ENCODE results near the gene GAS6. TPM values are rescaled to one million over a fixed set of nuclear protein-coding genes. Genes with fewer than 3 reads are reported as not detected.
A peak's percentile ranks its signal among the peaks of the same experiment; 100 is the strongest.

Gene GAS6
- total and polyA plus RNA-seq, 9 of the 15 experiments (the other 6 are each of a cell fraction or from before 2014, with no cell fraction given): 0.14 to 9.7 (median 4.7) TPM; not detected in 1

DNA sequence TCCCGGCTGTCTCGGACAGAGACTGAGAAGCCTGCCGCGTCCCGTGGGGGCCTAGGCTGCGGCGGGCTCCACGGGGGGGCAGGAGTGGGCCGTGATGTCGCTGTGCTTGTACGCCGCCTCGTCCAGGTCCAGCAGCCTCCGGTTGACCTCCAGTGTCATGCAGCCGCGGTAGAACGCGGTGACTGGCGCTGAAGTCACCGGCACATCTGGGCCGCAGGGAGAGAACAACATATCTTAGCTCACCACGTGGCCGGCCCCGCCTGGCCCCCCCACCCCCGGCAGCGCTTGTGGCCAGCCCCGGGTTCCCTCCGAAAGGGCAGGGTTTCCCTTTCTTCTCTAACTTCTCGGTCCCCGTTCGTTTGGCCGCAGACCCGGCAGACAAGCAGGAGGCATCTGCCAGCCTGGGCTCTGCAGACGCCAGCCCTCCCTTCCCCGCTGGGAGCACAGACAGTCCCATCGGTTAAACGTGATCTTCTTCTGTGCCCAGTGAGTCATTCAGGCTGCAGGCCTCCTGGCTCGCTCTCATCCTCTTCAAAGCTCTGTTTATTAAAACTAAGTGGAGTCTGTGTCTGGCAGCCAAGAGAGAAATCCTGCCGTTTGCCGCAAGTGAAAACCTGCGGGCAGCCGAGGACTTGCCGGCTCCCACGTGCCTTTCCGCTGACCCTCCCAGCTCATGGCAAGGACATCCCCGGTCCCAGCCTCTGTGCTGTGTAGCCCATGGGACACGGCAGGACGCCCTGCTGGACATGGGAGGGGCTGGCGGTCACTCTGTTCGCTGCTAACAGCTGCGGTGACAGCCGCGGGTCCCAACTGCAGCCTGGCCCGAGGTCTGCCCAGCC, 42.8 kb downstream of the GAS6 start (continued):
- TF ChIP-seq, protein P1, sequence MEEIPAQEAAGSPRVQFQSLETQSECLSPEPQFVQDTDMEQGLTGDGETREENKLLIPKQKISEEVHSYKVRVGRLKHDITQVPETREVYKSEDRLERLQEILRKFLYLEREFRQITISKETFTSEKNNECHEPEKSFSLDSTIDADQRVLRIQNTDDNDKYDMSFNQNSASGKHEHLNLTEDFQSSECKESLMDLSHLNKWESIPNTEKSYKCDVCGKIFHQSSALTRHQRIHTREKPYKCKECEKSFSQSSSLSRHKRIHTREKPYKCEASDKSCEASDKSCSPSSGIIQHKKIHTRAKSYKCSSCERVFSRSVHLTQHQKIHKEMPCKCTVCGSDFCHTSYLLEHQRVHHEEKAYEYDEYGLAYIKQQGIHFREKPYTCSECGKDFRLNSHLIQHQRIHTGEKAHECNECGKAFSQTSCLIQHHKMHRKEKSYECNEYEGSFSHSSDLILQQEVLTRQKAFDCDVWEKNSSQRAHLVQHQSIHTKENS (CRISPR knock-in tag; IDR thresholded peaks at IDR 0.05): no peak
- TF ChIP-seq NR2C1 (IDR thresholded peaks at IDR 0.05): no peak
- 0 out of 2 replicates have a peak, but pooled peaks have one; percentile 18 for TF ChIP-seq NR2C1 (tag; IDR thresholded peaks at IDR 0.05)
- peak; percentile 22; the same call in 1 of the 2 replicates for TF ChIP-seq CBFA2T3 (IDR thresholded peaks at IDR 0.05)
- TF ChIP-seq FUS (optimal IDR thresholded peaks at IDR 0.05; ENCODE audit: low read depth, low read length): no peak
- no peak for TF ChIP-seq ELF4 (CRISPR knock-in tag; IDR thresholded peaks at IDR 0.05)
- no peak for TF ChIP-seq ILF3 (IDR thresholded peaks at IDR 0.05; ENCODE audit: borderline replicate concordance)
- TF ChIP-seq, protein P2, sequence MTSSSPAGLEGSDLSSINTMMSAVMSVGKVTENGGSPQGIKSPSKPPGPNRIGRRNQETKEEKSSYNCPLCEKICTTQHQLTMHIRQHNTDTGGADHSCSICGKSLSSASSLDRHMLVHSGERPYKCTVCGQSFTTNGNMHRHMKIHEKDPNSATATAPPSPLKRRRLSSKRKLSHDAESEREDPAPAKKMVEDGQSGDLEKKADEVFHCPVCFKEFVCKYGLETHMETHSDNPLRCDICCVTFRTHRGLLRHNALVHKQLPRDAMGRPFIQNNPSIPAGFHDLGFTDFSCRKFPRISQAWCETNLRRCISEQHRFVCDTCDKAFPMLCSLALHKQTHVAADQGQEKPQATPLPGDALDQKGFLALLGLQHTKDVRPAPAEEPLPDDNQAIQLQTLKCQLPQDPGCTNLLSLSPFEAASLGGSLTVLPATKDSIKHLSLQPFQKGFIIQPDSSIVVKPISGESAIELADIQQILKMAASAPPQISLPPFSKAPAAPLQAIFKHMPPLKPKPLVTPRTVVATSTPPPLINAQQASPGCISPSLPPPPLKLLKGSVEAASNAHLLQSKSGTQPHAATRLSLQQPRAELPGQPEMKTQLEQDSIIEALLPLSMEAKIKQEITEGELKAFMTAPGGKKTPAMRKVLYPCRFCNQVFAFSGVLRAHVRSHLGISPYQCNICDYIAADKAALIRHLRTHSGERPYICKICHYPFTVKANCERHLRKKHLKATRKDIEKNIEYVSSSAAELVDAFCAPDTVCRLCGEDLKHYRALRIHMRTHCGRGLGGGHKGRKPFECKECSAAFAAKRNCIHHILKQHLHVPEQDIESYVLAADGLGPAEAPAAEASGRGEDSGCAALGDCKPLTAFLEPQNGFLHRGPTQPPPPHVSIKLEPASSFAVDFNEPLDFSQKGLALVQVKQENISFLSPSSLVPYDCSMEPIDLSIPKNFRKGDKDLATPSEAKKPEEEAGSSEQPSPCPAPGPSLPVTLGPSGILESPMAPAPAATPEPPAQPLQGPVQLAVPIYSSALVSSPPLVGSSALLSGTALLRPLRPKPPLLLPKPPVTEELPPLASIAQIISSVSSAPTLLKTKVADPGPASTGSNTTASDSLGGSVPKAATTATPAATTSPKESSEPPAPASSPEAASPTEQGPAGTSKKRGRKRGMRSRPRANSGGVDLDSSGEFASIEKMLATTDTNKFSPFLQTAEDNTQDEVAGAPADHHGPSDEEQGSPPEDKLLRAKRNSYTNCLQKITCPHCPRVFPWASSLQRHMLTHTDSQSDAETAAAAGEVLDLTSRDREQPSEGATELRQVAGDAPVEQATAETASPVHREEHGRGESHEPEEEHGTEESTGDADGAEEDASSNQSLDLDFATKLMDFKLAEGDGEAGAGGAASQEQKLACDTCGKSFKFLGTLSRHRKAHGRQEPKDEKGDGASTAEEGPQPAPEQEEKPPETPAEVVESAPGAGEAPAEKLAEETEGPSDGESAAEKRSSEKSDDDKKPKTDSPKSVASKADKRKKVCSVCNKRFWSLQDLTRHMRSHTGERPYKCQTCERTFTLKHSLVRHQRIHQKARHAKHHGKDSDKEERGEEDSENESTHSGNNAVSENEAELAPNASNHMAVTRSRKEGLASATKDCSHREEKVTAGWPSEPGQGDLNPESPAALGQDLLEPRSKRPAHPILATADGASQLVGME (CRISPR knock-in tag; IDR thresholded peaks at IDR 0.05): no peak
- no peak for TF ChIP-seq FOXA1 (IDR thresholded peaks at IDR 0.05; ENCODE audit: borderline replicate concordance)
- TF ChIP-seq HDAC8 (tag; IDR thresholded peaks at IDR 0.05): no peak
- TF ChIP-seq, protein P3, sequence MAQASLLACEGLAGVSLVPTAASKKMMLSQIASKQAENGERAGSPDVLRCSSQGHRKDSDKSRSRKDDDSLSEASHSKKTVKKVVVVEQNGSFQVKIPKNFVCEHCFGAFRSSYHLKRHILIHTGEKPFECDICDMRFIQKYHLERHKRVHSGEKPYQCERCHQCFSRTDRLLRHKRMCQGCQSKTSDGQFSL (CRISPR knock-in tag; IDR thresholded peaks at IDR 0.05): peak; percentile 76
- TF ChIP-seq, protein P3 (tag; IDR thresholded peaks at IDR 0.05): no peak
- TF ChIP-seq, protein P4, sequence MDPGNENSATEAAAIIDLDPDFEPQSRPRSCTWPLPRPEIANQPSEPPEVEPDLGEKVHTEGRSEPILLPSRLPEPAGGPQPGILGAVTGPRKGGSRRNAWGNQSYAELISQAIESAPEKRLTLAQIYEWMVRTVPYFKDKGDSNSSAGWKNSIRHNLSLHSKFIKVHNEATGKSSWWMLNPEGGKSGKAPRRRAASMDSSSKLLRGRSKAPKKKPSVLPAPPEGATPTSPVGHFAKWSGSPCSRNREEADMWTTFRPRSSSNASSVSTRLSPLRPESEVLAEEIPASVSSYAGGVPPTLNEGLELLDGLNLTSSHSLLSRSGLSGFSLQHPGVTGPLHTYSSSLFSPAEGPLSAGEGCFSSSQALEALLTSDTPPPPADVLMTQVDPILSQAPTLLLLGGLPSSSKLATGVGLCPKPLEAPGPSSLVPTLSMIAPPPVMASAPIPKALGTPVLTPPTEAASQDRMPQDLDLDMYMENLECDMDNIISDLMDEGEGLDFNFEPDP (CRISPR knock-in tag; IDR thresholded peaks at IDR 0.05): no peak
- TF ChIP-seq, protein P5, sequence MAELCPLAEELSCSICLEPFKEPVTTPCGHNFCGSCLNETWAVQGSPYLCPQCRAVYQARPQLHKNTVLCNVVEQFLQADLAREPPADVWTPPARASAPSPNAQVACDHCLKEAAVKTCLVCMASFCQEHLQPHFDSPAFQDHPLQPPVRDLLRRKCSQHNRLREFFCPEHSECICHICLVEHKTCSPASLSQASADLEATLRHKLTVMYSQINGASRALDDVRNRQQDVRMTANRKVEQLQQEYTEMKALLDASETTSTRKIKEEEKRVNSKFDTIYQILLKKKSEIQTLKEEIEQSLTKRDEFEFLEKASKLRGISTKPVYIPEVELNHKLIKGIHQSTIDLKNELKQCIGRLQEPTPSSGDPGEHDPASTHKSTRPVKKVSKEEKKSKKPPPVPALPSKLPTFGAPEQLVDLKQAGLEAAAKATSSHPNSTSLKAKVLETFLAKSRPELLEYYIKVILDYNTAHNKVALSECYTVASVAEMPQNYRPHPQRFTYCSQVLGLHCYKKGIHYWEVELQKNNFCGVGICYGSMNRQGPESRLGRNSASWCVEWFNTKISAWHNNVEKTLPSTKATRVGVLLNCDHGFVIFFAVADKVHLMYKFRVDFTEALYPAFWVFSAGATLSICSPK (IDR thresholded peaks at IDR 0.05; ENCODE audit: borderline replicate concordance): no peak

Measured in K562 (cell line).